22Rv1 (cell line): ENCODE measurements around the gene MAST2.

ENCODE experiments used
- H3K27ac ChIP-seq: fragments of 450-650 bp; 2 replicates; pipeline ENCODE4 v1.5.1; 2017
- ZFX ChIP-seq: fragments of 450-650 bp; IDR thresholded peaks from 2 replicates; pipeline ENCODE4 v1.6.1; 2017; ENCODE audit warnings: antibody characterized with exemption, borderline replicate concordance
- TF ChIP-seq, protein P1 (sequence below): fragments of 450-650 bp; IDR thresholded peaks from 2 replicates; pipeline ENCODE4 v1.5.1; 2017; ENCODE audit warnings: mild to moderate bottlenecking

MAST2 gene

DNA sequence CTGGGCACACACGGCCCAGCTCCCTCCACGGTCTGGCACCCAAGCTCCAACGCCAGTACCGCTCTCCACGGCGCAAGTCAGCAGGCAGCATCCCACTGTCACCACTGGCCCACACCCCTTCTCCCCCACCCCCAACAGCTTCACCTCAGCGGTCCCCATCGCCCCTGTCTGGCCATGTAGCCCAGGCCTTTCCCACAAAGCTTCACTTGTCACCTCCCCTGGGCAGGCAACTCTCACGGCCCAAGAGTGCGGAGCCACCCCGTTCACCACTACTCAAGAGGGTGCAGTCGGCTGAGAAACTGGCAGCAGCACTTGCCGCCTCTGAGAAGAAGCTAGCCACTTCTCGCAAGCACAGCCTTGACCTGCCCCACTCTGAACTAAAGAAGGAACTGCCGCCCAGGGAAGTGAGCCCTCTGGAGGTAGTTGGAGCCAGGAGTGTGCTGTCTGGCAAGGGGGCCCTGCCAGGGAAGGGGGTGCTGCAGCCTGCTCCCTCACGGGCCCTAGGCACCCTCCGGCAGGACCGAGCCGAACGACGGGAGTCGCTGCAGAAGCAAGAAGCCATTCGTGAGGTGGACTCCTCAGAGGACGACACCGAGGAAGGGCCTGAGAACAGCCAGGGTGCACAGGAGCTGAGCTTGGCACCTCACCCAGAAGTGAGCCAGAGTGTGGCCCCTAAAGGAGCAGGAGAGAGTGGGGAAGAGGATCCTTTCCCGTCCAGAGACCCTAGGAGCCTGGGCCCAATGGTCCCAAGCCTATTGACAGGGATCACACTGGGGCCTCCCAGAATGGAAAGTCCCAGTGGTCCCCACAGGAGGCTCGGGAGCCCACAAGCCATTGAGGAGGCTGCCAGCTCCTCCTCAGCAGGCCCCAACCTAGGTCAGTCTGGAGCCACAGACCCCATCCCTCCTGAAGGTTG lies 231.4 kb downstream of the MAST2 start:
- H3K27ac ChIP-seq = no peak overlapping the region
- TF ChIP-seq, protein P1, sequence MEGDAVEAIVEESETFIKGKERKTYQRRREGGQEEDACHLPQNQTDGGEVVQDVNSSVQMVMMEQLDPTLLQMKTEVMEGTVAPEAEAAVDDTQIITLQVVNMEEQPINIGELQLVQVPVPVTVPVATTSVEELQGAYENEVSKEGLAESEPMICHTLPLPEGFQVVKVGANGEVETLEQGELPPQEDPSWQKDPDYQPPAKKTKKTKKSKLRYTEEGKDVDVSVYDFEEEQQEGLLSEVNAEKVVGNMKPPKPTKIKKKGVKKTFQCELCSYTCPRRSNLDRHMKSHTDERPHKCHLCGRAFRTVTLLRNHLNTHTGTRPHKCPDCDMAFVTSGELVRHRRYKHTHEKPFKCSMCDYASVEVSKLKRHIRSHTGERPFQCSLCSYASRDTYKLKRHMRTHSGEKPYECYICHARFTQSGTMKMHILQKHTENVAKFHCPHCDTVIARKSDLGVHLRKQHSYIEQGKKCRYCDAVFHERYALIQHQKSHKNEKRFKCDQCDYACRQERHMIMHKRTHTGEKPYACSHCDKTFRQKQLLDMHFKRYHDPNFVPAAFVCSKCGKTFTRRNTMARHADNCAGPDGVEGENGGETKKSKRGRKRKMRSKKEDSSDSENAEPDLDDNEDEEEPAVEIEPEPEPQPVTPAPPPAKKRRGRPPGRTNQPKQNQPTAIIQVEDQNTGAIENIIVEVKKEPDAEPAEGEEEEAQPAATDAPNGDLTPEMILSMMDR = no peak
- no peak for TF ChIP-seq ZFX

DNA sequence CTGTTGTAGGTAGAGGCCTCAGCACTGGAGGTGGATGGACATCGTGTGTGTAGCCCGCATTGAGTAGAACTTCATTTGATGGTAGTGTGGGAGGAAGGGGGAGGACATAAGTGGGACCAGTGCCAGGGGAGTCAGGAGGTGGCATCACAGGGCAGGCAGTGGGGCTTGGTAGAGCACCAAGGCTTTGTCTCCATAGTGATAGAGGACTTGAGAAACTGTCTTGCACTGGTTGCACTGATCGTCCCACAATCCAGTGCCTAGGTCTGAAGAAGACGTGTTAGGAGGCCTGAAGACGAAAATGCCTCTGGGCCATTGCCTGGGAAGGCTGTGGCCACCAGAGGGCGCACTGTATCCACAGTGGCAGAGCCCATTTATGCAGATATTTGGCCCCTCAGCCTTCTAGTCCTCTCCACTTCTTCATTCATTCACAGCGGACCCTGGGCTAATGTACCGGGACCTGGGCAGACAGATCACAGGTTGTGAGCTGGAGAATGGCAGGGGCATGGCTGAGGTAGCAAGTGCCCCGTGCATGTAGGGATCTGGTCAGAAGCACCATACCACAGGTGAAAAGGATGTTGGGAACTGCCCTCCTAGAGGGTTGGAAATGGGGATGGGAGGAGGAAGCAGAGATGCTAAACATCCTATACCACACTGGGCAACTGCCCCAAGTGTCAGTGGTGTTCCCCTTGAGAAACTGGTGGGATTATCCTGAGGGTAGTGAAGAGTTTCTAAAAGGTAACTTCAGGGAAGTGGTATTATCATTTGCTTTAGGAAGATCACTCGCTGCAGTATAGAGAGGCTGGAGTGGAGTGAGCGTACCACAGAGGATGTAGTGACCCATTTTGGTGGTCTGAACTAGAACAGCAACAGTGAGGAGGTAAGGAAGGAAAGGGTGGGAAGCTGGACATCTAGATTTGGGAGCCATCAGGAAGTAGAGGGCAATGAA lies 233.8 kb downstream of the MAST2 start:
- H3K27ac ChIP-seq = peak overlapping the region; percentile 80
- TF ChIP-seq, protein P1 = peak; percentile 95
- no peak for TF ChIP-seq ZFX

DNA sequence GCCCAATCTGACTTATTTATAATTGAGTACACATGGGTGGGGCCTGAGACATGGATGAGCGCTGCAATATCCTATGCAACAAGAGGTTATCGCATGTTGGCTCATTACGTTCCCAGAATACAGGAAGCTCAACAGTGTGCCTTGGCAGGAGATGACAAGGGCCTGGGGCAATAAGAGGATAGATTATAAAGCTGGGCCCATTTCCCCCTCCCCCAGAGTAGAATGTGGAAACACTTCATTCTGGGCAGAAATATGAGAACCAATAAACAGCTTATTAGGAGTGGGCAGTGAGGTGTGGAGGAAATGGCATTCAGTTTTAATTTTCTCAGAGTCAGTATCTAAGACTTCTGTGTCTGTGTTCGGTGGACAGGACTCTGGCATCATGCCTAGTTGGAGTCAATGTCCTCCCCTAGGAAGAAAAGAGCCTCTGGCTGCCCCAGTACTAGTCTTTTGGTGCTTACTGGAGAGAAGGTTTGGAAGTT lies 236.2 kb downstream of the MAST2 start:
- TF ChIP-seq, protein P1 = no peak
- TF ChIP-seq ZFX = no peak
- peak overlapping the region; percentile 80 for H3K27ac ChIP-seq

DNA sequence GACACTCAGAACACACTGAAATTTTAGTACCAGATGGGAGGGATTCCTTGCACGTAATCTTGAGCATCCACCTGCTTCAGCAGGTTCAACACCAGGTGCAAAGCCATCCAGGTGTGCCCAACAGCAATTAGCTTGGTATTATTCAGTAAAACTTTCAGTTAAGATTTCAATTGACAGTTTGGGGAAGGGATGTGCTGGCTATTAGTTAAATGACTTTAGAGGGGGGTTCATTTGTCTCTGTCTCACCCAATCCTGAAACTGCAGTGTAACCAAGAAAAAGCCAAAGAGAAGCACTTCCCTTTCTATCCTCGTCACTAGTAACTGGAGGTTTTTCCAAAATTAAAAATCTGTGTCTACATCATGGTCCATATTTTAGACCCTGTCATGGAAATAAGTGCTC lies 238.1 kb downstream of the MAST2 start:
- TF ChIP-seq ZFX = no peak
- TF ChIP-seq, protein P1 = no peak
- 0 out of 2 replicates have a peak overlapping the region, but pooled peaks have one; percentile 1 for H3K27ac ChIP-seq

DNA sequence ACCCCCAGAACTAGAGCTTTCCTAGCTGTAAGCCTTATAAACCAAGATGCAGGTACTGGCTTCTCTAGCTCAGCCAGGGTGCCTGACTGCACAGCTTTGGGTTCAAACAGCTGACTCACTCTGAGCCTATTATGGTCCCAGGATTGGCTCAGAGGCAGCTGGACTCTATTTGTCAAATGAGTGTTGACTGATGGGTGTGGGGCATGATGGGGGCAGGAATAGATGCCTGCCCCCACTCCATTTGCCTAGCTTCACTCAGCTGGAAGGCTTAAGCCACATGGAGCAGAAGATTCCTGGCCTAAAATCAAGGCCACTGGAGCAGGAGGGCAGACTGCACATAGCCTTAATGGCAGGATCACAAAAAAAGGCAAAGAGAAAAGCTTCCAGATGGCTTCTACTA lies 238.6 kb downstream of the MAST2 start:
- TF ChIP-seq ZFX = no peak
- TF ChIP-seq, protein P1 = no peak
- H3K27ac ChIP-seq = peak overlapping the region; percentile 1; the same call in 1 of the 2 replicates

DNA sequence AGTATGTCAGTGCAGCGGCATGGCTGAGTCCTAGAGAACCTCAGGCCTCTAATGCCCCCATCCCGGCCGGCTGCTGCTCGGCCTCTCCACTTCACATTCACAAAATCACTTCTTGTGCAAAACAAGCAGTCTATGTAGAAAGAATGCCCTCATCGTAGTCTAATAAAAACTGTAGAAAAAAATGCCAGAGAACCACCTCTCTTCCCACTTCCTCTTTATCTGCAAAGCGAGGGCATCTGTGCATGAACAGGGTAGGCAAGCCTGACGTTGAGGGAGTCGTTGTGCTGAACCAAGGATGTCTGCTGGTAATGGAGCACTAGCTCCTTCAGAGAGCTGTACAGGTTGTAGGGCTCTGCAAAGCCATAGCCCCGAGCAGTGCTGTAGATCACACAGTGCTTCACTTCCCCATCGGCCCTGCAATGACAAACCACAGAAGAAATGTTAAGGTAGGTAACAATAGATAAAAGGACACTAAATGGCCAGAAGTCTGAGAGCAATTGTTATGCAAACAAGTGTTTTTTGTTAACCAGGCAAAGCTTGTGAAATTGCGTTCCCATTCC lies 240.1 kb downstream of the MAST2 start:
- TF ChIP-seq ZFX = no peak
- TF ChIP-seq, protein P1 = no peak
- no peak overlapping the region for H3K27ac ChIP-seq
